Spleen (tissue), 7 donors: ENCODE data around the gene SYNJ1.

Experiments
- POLR2A ChIP-seq, 3 donors: fragments of 450-650 bp; IDR thresholded peaks; one replicate each; pipeline ENCODE4 v1.5.1; 2017; ENCODE audit warnings: antibody characterized with exemption in 3 of 3, mild to moderate bottlenecking in 1 of 3
- TF ChIP-seq, protein P1 (sequence below), 11 experiments: fragments of 200-600 bp in 7 of 11; fragments of 450-650 bp in 4 of 11; sonication (generic) in 4 of 11; IDR thresholded peaks in 8 of 11; conservative IDR thresholded peaks in 3 of 11; 1 replicate in 7 of 11; 2 replicates in 4 of 11; pipeline versions ENCODE4 v1.4.0 to v1.8.0; 2016 to 2021; ENCODE audit warnings: antibody characterized with exemption in 11 of 11, inconsistent platforms in 4 of 11, mild to moderate bottlenecking in 1 of 11
- donor health status: DM: no; HTN: no; CAD: no; lungs with moderate emphysema.
- donor health status: DM: no; HTN: no; CAD: no.
- donor health status: DM: no; HTN: no; CAD: no.

DNA sequence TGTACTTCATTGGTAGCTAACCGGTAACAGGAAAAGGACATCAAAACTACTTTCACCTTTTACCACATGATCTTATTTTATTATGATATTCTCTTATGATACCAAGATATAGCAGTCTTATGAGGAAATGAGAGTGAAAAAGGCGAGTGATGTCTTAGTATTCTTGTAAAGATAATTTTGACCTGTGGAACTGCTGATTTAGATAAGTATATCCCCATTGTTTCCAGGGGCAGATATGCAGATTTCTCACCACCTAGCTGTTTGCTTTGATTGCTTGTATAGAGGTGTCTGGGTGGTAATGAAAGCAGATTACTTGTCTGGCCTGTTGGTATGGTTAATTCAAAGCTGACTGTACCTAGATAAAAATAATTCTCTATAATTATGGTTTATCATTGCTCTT is 53.1 kb downstream of the SYNJ1 start:
- TF ChIP-seq, protein P1, sequence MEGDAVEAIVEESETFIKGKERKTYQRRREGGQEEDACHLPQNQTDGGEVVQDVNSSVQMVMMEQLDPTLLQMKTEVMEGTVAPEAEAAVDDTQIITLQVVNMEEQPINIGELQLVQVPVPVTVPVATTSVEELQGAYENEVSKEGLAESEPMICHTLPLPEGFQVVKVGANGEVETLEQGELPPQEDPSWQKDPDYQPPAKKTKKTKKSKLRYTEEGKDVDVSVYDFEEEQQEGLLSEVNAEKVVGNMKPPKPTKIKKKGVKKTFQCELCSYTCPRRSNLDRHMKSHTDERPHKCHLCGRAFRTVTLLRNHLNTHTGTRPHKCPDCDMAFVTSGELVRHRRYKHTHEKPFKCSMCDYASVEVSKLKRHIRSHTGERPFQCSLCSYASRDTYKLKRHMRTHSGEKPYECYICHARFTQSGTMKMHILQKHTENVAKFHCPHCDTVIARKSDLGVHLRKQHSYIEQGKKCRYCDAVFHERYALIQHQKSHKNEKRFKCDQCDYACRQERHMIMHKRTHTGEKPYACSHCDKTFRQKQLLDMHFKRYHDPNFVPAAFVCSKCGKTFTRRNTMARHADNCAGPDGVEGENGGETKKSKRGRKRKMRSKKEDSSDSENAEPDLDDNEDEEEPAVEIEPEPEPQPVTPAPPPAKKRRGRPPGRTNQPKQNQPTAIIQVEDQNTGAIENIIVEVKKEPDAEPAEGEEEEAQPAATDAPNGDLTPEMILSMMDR (IDR thresholded peaks at IDR 0.05 in 8 of 11, conservative IDR thresholded peaks at IDR 0.05 in 3 of 11): no peak
- no peak for TF ChIP-seq POLR2A (IDR thresholded peaks at IDR 0.05)
